ENCODE results near the gene GALM. TPM values are rescaled to one million over a fixed set of nuclear protein-coding genes. Genes with fewer than 3 reads are reported as not detected.

GALM gene
- total and polyA plus RNA-seq, 2 of the 13 experiments (the other 11 are each of a cell fraction or from before 2014, with no cell fraction given) = 65.5 to 90.0 TPM

DNA sequence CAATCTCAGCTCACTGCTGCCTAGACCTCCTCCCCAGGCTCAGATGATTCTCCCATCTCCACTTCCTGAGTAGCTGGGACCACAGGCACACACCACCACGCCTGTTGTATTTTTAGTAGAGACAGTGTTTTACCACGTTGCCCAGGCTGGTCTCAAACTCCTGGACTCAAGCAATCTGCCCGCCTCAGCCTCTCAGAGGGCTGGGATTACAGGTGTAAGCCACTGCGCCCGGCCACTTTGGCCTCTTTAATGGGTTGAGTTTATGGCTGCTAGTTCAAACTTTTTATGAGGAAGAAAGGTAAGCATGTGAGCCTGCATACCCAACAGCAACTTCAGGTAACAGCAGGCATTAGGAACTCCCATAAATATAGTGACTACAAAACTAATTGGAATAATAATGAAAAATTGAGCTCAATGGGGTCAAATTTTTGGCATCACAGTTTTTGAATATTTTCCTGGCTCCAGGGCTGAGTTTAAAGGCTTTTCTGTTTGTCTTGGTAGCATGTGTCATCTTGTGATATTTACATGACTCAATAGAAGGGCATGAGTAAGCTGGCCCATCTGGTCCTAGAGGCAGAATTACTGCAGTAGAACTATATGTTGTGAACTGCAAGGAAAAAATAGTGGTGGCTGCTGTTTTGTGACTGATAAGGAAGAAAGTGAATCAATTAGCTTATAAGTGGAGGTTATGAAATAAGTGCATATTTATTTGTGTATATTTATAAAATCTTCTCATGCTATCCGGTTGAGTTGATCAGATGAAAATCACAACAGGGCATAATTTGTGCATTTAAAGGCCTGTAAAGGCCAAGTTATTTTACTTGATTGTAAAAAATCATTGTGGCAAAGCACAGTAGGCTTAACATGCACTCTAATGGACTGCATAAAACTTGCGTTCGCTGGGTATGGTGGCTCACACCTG is 24.8 kb downstream of the GALM start:
- Histone ChIP-seq H4K20me1 (ENCODE audit: insufficient read depth, low read length) (no peaks in the 10 kb centered on the region), H3K36me3 (replicated peaks in 1 of 2; ENCODE audit: control insufficient read depth in 1 of 2, insufficient read depth in 2 of 2, low read length in 2 of 2) (peaks cover 12 to 52% of the 10 kb centered on the region in 2 experiments), H3K4me2 (ENCODE audit: low read depth, low read length) (peak overlapping the region; percentile 23; the same call in 1 of the 2 replicates), H3K4me1 (ENCODE audit: insufficient read depth, low read length) (peaks cover 66% of the 10 kb centered on the region), H3K27ac (ENCODE audit: extremely low read length, insufficient read depth, low read length) (peak overlapping the region; percentile 54), H3K9ac (ENCODE audit: insufficient read depth, low read depth, low read length) (no peak overlapping the region), H2AFZ (ENCODE audit: low read length) (no peak overlapping the region), H3K27me3 (ENCODE audit: control insufficient read depth in 1 of 2, insufficient read depth in 2 of 2, low read length in 2 of 2) (no peaks in the 10 kb centered on the region), H3K4me3 (replicated peaks in 1 of 3; ENCODE audit: insufficient read depth in 1 of 3, low read depth in 2 of 3, low read length in 3 of 3) (no peak overlapping the region), H3K79me2 (ENCODE audit: insufficient read depth, low read length) (peaks cover 3% of the 10 kb centered on the region), H3K9me3 (ENCODE audit: low read length) (no peaks in the 10 kb centered on the region)
- 88% methylated on average over 8 of the region's 8 CpGs for WGBS (ENCODE audit: low lambda C conversion rate)
- ATAC-seq (peak; percentile 71), DNase-seq (ENCODE audit: low spot score) (peak; percentile 85), FAIRE-seq (no peak)
- POLR2A ChIA-PET = interaction anchor here (1.0 to 1.7 kb wide), 7 partner anchors 13 to 90 kb away, joined by 3 to 12 read pairs (median 7); partner anchors contain the start of genes GALM, HNRNPLL and SRSF7
- CTCF ChIA-PET (ENCODE audit: low intra/inter-chr PET ratio, low total read pairs) = no interaction called here
- TSS peak; percentile 25 for BruUV-seq (replicated peaks)
- intact Hi-C loops (cut with micrococcal nuclease; ENCODE audit: unreplicated experiment) (loop anchor here (1.0 kb wide), 1 partner anchor 87 kb away; no protein-coding TSS in a partner anchor), in situ Hi-C loops (cut with HindIII; ENCODE audit: extremely low pct_ligation_motif_present, low pct_unique_long_range_greater_than_20kb) (no loop called here)
- TF ChIP-seq NONO (IDR thresholded peaks at IDR 0.05) (no peak), NONO (CRISPR knock-in tag; conservative IDR thresholded peaks at IDR 0.05) (no peak), SALL1 (CRISPR knock-in tag; IDR thresholded peaks at IDR 0.05) (no peak; the same call in 1 of the 2 replicates), YEATS4 (CRISPR knock-in tag; IDR thresholded peaks at IDR 0.05; ENCODE audit: borderline replicate concordance) (no peak), ARHGAP35 (CRISPR knock-in tag; IDR thresholded peaks at IDR 0.05; ENCODE audit: borderline replicate concordance) (no peak), SUZ12 (IDR thresholded peaks at IDR 0.05; ENCODE audit: low read depth, low read length) (no peak), HES4 (CRISPR knock-in tag; IDR thresholded peaks at IDR 0.05; ENCODE audit: borderline replicate concordance) (no peak), REXO4 (CRISPR knock-in tag; IDR thresholded peaks at IDR 0.05; ENCODE audit: borderline replicate concordance) (no peak), ZFP36L1 (CRISPR knock-in tag; IDR thresholded peaks at IDR 0.05) (no peak), ZNF232 (CRISPR knock-in tag; IDR thresholded peaks at IDR 0.05; ENCODE audit: borderline replicate concordance) (no peak), PAWR (CRISPR knock-in tag; IDR thresholded peaks at IDR 0.05; ENCODE audit: borderline replicate concordance) (no peak), ZIK1 (CRISPR knock-in tag; IDR thresholded peaks at IDR 0.05; ENCODE audit: borderline replicate concordance, low read depth) (no peak), RCOR2 (CRISPR knock-in tag; IDR thresholded peaks at IDR 0.05) (no peak), POLR2AphosphoS5 (IDR thresholded peaks at IDR 0.05; ENCODE audit: low read depth, low read length) (no peak), HMGA1 (CRISPR knock-in tag; conservative IDR thresholded peaks at IDR 0.05) (no peak), ZNF180 (CRISPR knock-in tag; IDR thresholded peaks at IDR 0.05; ENCODE audit: borderline replicate concordance, low read depth) (no peak)
- TF ChIP-seq, protein P1, sequence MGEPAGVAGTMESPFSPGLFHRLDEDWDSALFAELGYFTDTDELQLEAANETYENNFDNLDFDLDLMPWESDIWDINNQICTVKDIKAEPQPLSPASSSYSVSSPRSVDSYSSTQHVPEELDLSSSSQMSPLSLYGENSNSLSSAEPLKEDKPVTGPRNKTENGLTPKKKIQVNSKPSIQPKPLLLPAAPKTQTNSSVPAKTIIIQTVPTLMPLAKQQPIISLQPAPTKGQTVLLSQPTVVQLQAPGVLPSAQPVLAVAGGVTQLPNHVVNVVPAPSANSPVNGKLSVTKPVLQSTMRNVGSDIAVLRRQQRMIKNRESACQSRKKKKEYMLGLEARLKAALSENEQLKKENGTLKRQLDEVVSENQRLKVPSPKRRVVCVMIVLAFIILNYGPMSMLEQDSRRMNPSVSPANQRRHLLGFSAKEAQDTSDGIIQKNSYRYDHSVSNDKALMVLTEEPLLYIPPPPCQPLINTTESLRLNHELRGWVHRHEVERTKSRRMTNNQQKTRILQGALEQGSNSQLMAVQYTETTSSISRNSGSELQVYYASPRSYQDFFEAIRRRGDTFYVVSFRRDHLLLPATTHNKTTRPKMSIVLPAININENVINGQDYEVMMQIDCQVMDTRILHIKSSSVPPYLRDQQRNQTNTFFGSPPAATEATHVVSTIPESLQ (CRISPR knock-in tag; conservative IDR thresholded peaks at IDR 0.05) = no peak
- TF ChIP-seq, protein P2, sequence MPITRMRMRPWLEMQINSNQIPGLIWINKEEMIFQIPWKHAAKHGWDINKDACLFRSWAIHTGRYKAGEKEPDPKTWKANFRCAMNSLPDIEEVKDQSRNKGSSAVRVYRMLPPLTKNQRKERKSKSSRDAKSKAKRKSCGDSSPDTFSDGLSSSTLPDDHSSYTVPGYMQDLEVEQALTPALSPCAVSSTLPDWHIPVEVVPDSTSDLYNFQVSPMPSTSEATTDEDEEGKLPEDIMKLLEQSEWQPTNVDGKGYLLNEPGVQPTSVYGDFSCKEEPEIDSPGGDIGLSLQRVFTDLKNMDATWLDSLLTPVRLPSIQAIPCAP (CRISPR knock-in tag; IDR thresholded peaks at IDR 0.05; ENCODE audit: low read depth) = no peak
- TF ChIP-seq, protein P3, sequence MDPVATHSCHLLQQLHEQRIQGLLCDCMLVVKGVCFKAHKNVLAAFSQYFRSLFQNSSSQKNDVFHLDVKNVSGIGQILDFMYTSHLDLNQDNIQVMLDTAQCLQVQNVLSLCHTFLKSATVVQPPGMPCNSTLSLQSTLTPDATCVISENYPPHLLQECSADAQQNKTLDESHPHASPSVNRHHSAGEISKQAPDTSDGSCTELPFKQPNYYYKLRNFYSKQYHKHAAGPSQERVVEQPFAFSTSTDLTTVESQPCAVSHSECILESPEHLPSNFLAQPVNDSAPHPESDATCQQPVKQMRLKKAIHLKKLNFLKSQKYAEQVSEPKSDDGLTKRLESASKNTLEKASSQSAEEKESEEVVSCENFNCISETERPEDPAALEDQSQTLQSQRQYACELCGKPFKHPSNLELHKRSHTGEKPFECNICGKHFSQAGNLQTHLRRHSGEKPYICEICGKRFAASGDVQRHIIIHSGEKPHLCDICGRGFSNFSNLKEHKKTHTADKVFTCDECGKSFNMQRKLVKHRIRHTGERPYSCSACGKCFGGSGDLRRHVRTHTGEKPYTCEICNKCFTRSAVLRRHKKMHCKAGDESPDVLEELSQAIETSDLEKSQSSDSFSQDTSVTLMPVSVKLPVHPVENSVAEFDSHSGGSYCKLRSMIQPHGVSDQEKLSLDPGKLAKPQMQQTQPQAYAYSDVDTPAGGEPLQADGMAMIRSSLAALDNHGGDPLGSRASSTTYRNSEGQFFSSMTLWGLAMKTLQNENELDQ (CRISPR knock-in tag; IDR thresholded peaks at IDR 0.05; ENCODE audit: borderline replicate concordance) = no peak

Data from HepG2 (cell line).